Naive thymus-derived CD8-positive, alpha-beta T cell (primary cell): ENCODE results near the gene RTN4RL1. TPM values are rescaled to one million over a fixed set of nuclear protein-coding genes. Genes with fewer than 3 reads are reported as not detected.

Source experiments
- ATAC-seq, 2 donors: fragments of 150-1000 bp; cut with Tn5 transposase in 1 of 2; sonication (Bioruptor Pico), chemical (Tn5 transposase) in 1 of 2; 1 replicate in 1 of 2; 2 replicates in 1 of 2; pipeline ENCODE4 v1.10.0; 2021; ENCODE audit warnings: mild to moderate bottlenecking in 2 of 2, moderate library complexity in 2 of 2
- POLR2A ChIA-PET: fragments of 350-600 bp; sonication (Branson Sonifier 250); formaldehyde crosslinking; loops from one replicate; lab custom pipeline; 2021; ENCODE audit warnings: antibody characterized with exemption; lab: Charles Lee
- DNase-seq, 10 donors: peaks; one replicate each; pipeline versions ENCODE4 v3.0.0 to v3.0.0-alpha.2; 2020 to 2022
- H3K27ac Mint-ChIP-seq, 10 donors: one replicate each; pipeline ENCODE4 v1.8.0; 2020 to 2022; ENCODE audit warnings: mild to moderate bottlenecking in 10 of 10, mixed read lengths in 10 of 10, moderate library complexity in 4 of 10, inconsistent platforms in 1 of 10
- H3K27me3 Mint-ChIP-seq, 5 donors: one replicate each; pipeline ENCODE4 v1.8.0; 2021 to 2022; ENCODE audit warnings: mixed read lengths in 5 of 5
- H3K36me3 Mint-ChIP-seq, 3 donors: one replicate each; pipeline ENCODE4 v1.8.0; 2020 to 2022; ENCODE audit warnings: mixed read lengths in 3 of 3, mild to moderate bottlenecking in 2 of 3, inconsistent platforms in 1 of 3
- H3K4me1 Mint-ChIP-seq, 4 donors: one replicate each; pipeline ENCODE4 v1.8.0; 2021 to 2022; ENCODE audit warnings: mixed read lengths in 4 of 4
- H3K4me3 Mint-ChIP-seq, 10 donors: one replicate each; pipeline ENCODE4 v1.8.0; 2020 to 2022; ENCODE audit warnings: mild to moderate bottlenecking in 10 of 10, mixed read lengths in 10 of 10, moderate library complexity in 6 of 10, inconsistent platforms in 1 of 10
- H3K9me3 Mint-ChIP-seq, 9 donors: one replicate each; pipeline ENCODE4 v1.8.0; 2020 to 2022; ENCODE audit warnings: mixed read lengths in 9 of 9, mild to moderate bottlenecking in 3 of 9, inconsistent platforms in 1 of 9, moderate library complexity in 1 of 9
- polyA plus RNA-seq, 3 donors: library from polyadenylated mRNA; unstranded; fragments of 300-500 nt; fragmentation: Illumina TruSeq; gene quantifications; one replicate each; pipeline ENCODE4 v1.2.3, GENCODE V29; 2021
- total RNA-seq, 8 experiments: library from RNA in 2 of 8; stranded (reverse) in 2 of 8; gene quantifications; one replicate each; pipeline ENCODE4 v1.2.3 and lab custom pipeline; 2021 to 2026

RTN4RL1 gene
- total and polyA plus RNA-seq, 5 experiments from 2014 or later: 0.25 to 0.57 (median 0.41) TPM

DNA sequence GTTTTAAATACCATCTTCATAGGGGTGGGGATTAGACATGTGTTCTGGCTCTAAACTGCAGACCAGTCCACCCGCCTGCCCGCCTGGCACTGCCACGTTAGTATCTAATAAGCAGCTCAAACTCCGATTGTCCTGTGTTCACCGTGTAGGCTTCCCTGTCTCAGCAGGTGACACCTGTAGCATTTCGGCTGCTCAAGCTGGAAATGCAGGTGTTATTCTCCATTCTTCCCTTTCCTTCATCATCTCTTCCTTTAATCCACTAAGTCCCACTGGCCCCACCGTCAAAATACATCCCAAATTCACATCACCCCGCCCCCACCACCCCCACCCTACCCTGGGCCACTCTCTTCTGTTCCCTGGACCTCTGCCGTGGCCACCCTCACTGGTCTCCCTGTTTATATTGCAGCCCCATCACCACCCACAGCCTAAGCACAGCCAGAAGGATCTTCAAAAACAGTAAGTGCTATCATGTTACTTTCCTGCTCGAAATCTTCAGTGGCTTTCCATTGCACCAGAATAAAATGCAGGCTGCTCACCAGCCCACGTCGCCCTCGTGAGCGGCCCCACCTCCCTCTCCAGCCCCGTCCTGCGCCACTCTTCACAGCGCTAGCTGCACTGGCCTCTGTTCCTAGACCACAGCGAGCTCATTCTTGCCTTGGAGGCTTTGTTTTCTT, 65.1 kb downstream of the RTN4RL1 start:
- DNase-seq: peak in 1 of 10 donors; percentile 13
- no peak for ATAC-seq
- no peaks in the 10 kb centered on the region for H3K9me3 Mint-ChIP-seq
- POLR2A ChIA-PET: no interaction called here
- no peak overlapping the region for H3K4me3 Mint-ChIP-seq
- H3K27ac Mint-ChIP-seq: peak overlapping the region in 2 of 10 donors; percentile 47 to 91
- H3K27me3 Mint-ChIP-seq: peaks cover 0 to 1% (median 0%) of the 10 kb centered on the region in 5 donors
- H3K4me1 Mint-ChIP-seq: peaks cover 0 to 2% (median 0%) of the 10 kb centered on the region in 4 donors
- no peaks in the 10 kb centered on the region for H3K36me3 Mint-ChIP-seq

DNA sequence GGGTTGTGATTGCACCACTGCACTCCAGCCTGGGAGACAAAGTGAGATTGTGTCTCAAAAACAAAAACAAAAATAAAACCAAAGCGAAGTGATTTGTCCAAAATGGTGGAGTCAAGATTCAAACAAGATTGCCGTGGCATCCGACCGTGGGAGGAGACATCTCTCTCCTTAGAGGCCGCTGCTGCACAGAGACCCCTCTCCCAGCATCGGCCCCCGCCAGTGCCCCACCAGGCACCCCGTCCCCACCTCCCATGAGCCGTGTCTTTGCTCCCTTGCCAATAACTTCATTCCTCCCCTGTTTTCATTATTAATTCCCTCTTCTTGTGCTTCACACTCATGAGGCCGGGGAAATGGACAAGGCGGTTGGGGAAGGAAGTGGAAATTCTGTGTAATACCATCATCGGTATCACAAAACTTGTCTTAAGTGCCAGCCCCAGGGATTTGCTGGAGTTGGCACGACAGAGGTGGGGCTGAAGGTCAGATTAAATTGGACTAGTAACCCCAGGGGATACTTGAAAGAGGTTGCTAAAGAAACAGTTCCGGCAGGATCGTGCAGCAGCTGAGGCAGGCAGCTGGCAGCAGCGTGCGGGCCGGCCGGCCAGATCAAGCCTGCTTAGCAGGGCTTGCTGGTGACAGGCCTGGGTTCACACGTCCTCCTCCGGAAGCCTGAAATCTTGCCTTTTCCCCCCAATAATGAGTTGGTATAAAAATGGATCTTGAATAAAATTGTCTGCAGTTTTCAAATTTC, 66.8 kb downstream of the RTN4RL1 start:
- ATAC-seq: no peak
- H3K9me3 Mint-ChIP-seq: no peaks in the 10 kb centered on the region
- DNase-seq: peak in 1 of 10 donors; percentile 21
- no peak overlapping the region for H3K4me3 Mint-ChIP-seq
- no peak overlapping the region for H3K27ac Mint-ChIP-seq
- no peaks in the 10 kb centered on the region for H3K36me3 Mint-ChIP-seq
- POLR2A ChIA-PET: no interaction called here
- H3K4me1 Mint-ChIP-seq: peaks cover 0 to 2% (median 0%) of the 10 kb centered on the region in 4 donors
- H3K27me3 Mint-ChIP-seq: peaks cover 0 to 1% (median 0%) of the 10 kb centered on the region in 5 donors

GRCh38 chr17:1957037-1957436, 68.1 kb downstream of the RTN4RL1 start:
- H3K27ac Mint-ChIP-seq: no peak overlapping the region
- POLR2A ChIA-PET: no interaction called here
- no peaks in the 10 kb centered on the region for H3K36me3 Mint-ChIP-seq
- no peak for DNase-seq
- H3K4me3 Mint-ChIP-seq: no peak overlapping the region
- ATAC-seq: no peak
- H3K9me3 Mint-ChIP-seq: no peaks in the 10 kb centered on the region
- peaks cover 0 to 2% (median 0%) of the 10 kb centered on the region in 4 donors for H3K4me1 Mint-ChIP-seq
- peaks cover 0 to 1% (median 0%) of the 10 kb centered on the region in 5 donors for H3K27me3 Mint-ChIP-seq

- Mint-ChIP-seq H3K4me1 (peaks cover 0 to 2% (median 0%) of the 10 kb centered on the region in 4 donors), H3K4me3 (no peak overlapping the region), H3K27ac (no peak overlapping the region), H3K9me3 (no peaks in the 10 kb centered on the region), H3K36me3 (no peaks in the 10 kb centered on the region), H3K27me3 (peaks cover 0 to 5% (median 0%) of the 10 kb centered on the region in 5 donors)
- DNase-seq: peak in 1 of 10 donors; percentile 22
- ATAC-seq: no peak
- POLR2A ChIA-PET: no interaction called here
Observed at GRCh38 chr17:1956134-1956533, 69.0 kb downstream of the RTN4RL1 start.

DNA sequence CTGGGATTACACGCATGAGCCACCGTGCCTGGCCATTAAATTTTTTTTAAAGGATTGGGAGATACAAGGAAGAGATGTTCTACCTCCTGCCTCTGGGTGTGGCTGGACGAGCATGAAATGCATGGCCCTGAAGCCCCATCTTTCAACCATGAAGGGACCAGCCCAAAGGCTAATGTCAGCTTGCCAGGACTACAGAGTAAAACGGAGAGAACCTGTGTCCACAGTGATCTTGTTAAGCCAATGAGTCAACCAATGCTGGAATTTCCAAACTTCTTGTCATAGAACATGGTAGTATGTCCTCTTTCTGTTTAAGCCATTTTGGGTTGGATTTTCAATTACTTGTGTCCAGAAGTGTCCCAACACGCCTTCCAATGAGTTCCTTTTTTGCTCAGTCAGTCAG, 71.3 kb downstream of the RTN4RL1 start:
- Mint-ChIP-seq H3K36me3 (no peaks in the 10 kb centered on the region), H3K4me3 (no peak overlapping the region), H3K4me1 (peaks cover 0 to 2% (median 0%) of the 10 kb centered on the region in 4 donors), H3K27me3 (peaks cover 0 to 3% (median 0%) of the 10 kb centered on the region in 5 donors), H3K27ac (no peak overlapping the region), H3K9me3 (no peaks in the 10 kb centered on the region)
- POLR2A ChIA-PET: no interaction called here
- DNase-seq: peak in 1 of 10 donors; percentile 21
- ATAC-seq: no peak

DNA sequence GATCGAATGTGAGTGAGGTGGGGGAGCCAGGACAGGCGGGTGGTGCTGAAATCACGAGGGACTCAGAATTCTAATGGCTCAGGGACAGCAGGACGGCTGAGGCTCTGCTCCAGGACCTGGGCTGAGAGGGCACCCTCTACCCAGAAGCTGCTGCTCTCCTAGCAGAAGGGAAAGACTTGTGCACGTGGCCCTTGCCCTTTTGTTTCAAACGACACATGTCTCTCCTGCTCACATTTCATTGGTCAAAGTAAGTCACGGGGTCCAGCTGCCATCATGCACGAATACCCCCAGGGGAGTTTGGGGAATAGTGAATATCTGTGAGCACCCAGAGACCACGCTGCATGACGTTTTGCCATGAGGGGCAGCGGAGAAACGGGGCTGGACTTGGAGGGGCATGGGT, 73.2 kb downstream of the RTN4RL1 start:
- Mint-ChIP-seq H3K36me3 (no peaks in the 10 kb centered on the region), H3K9me3 (no peaks in the 10 kb centered on the region), H3K27ac (no peak overlapping the region), H3K4me1 (peaks cover 0 to 2% (median 0%) of the 10 kb centered on the region in 4 donors), H3K27me3 (peaks cover 0 to 3% (median 0%) of the 10 kb centered on the region in 5 donors), H3K4me3 (no peak overlapping the region)
- ATAC-seq: no peak
- peak in 1 of 10 donors; percentile 18 for DNase-seq
- POLR2A ChIA-PET: no interaction called here

DNA sequence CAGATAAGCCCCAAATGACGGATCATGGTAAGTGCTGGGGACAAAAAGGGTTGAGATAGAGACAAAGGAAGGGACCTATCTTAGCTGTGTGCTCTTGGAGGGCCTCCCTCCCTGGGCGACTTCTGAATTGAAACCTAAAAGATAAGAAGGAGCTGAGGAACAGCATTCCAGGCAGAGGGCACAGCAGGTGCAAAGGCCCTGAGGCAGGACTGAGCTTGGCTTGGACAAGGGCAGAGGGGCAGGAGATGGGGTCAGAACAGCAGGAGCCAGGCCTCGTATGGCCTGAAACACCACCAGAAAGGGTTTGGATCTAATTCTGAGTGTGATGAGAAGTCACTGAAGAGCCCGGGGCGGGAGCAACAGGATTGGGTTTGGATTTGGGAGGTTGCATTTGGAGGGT, 75.4 kb downstream of the RTN4RL1 start:
- Mint-ChIP-seq H3K27me3 (peaks cover 0 to 3% (median 0%) of the 10 kb centered on the region in 5 donors), H3K4me1 (no peaks in the 10 kb centered on the region), H3K36me3 (no peaks in the 10 kb centered on the region), H3K27ac (peak overlapping the region in 1 of 10 donors; percentile 73), H3K9me3 (no peaks in the 10 kb centered on the region), H3K4me3 (no peak overlapping the region)
- DNase-seq (no peak), ATAC-seq (no peak)
- POLR2A ChIA-PET: no interaction called here

GRCh38 chr17:1948517-1948825, 76.7 kb downstream of the RTN4RL1 start:
- no peaks in the 10 kb centered on the region for H3K9me3 Mint-ChIP-seq
- POLR2A ChIA-PET: no interaction called here
- H3K4me3 Mint-ChIP-seq: no peak overlapping the region
- no peaks in the 10 kb centered on the region for H3K36me3 Mint-ChIP-seq
- no peaks in the 10 kb centered on the region for H3K4me1 Mint-ChIP-seq
- peaks cover 0 to 3% (median 0%) of the 10 kb centered on the region in 5 donors for H3K27me3 Mint-ChIP-seq
- no peak for DNase-seq
- no peak for ATAC-seq
- no peak overlapping the region for H3K27ac Mint-ChIP-seq

- POLR2A ChIA-PET: no interaction called here
- ATAC-seq: no peak
- no peaks in the 10 kb centered on the region for H3K36me3 Mint-ChIP-seq
- peak in 1 of 10 donors; percentile 24 for DNase-seq
- no peaks in the 10 kb centered on the region for H3K9me3 Mint-ChIP-seq
- H3K27me3 Mint-ChIP-seq: peaks cover 0 to 3% (median 0%) of the 10 kb centered on the region in 5 donors
- no peak overlapping the region for H3K4me3 Mint-ChIP-seq
- no peaks in the 10 kb centered on the region for H3K4me1 Mint-ChIP-seq
- no peak overlapping the region for H3K27ac Mint-ChIP-seq
Observed at GRCh38 chr17:1947743-1948516, 77.2 kb downstream of the RTN4RL1 start.

GRCh38 chr17:1947229-1947742, 77.8 kb downstream of the RTN4RL1 start:
- Mint-ChIP-seq H3K4me3 (no peak overlapping the region), H3K36me3 (no peaks in the 10 kb centered on the region), H3K9me3 (no peaks in the 10 kb centered on the region), H3K4me1 (no peaks in the 10 kb centered on the region), H3K27ac (no peak overlapping the region), H3K27me3 (peaks cover 0 to 3% (median 0%) of the 10 kb centered on the region in 5 donors)
- no peak for ATAC-seq
- POLR2A ChIA-PET: no interaction called here
- no peak for DNase-seq

GRCh38 chr17:1946021-1946932, 78.9 kb downstream of the RTN4RL1 start:
- POLR2A ChIA-PET: no interaction called here
- Mint-ChIP-seq H3K9me3 (no peaks in the 10 kb centered on the region), H3K4me3 (no peak overlapping the region), H3K36me3 (no peaks in the 10 kb centered on the region), H3K27me3 (peaks cover 0 to 1% (median 0%) of the 10 kb centered on the region in 5 donors), H3K27ac (peak overlapping the region in 4 of 10 donors; percentile 0 to 55 (median 30)), H3K4me1 (no peaks in the 10 kb centered on the region)
- DNase-seq: no peak
- no peak for ATAC-seq

GRCh38 chr17:1945621-1946020, 79.5 kb downstream of the RTN4RL1 start:
- H3K4me1 Mint-ChIP-seq: no peaks in the 10 kb centered on the region
- no peaks in the 10 kb centered on the region for H3K9me3 Mint-ChIP-seq
- H3K4me3 Mint-ChIP-seq: no peak overlapping the region
- no peak for ATAC-seq
- H3K27ac Mint-ChIP-seq: peak overlapping the region in 1 of 10 donors; percentile 29
- POLR2A ChIA-PET: no interaction called here
- no peak for DNase-seq
- H3K36me3 Mint-ChIP-seq: no peaks in the 10 kb centered on the region
- H3K27me3 Mint-ChIP-seq: peaks cover 0 to 1% (median 0%) of the 10 kb centered on the region in 5 donors
